ENCODE results near the gene PTTG1IP. TPM values are rescaled to one million over a fixed set of nuclear protein-coding genes. Genes with fewer than 3 reads are reported as not detected.

PTTG1IP gene
- total RNA-seq, 1 experiment from 2014 or later, result 136 TPM

- H3K4me3 Mint-ChIP-seq (ENCODE audit: low read depth, unreplicated experiment), result no peak overlapping the region
- intact Hi-C loops (cut with micrococcal nuclease; ENCODE audit: unreplicated experiment), result no loop called here
- CTCF ChIA-PET, result no interaction called here
- no peak for DNase-seq
- no TSS peak for BruUV-seq (replicated peaks)
- no peak overlapping the region for H3K27ac Mint-ChIP-seq (ENCODE audit: unreplicated experiment)
- H3K4me1 Mint-ChIP-seq (ENCODE audit: low read depth, unreplicated experiment), result no peaks in the 10 kb centered on the region
- no peaks in the 10 kb centered on the region for H3K9me3 Mint-ChIP-seq (ENCODE audit: low read depth, unreplicated experiment)
- no peaks in the 10 kb centered on the region for H3K27me3 Mint-ChIP-seq (ENCODE audit: unreplicated experiment)
- TF ChIP-seq, protein P1, sequence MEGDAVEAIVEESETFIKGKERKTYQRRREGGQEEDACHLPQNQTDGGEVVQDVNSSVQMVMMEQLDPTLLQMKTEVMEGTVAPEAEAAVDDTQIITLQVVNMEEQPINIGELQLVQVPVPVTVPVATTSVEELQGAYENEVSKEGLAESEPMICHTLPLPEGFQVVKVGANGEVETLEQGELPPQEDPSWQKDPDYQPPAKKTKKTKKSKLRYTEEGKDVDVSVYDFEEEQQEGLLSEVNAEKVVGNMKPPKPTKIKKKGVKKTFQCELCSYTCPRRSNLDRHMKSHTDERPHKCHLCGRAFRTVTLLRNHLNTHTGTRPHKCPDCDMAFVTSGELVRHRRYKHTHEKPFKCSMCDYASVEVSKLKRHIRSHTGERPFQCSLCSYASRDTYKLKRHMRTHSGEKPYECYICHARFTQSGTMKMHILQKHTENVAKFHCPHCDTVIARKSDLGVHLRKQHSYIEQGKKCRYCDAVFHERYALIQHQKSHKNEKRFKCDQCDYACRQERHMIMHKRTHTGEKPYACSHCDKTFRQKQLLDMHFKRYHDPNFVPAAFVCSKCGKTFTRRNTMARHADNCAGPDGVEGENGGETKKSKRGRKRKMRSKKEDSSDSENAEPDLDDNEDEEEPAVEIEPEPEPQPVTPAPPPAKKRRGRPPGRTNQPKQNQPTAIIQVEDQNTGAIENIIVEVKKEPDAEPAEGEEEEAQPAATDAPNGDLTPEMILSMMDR (IDR thresholded peaks at IDR 0.05; ENCODE audit: unreplicated experiment), result no peak
- H3K36me3 Mint-ChIP-seq (ENCODE audit: insufficient read depth, unreplicated experiment), result peaks cover 21% of the 10 kb centered on the region
These were observed 59.8 kb downstream of the PTTG1IP start for GRCh38 chr21:44813727-44814126.

DNA sequence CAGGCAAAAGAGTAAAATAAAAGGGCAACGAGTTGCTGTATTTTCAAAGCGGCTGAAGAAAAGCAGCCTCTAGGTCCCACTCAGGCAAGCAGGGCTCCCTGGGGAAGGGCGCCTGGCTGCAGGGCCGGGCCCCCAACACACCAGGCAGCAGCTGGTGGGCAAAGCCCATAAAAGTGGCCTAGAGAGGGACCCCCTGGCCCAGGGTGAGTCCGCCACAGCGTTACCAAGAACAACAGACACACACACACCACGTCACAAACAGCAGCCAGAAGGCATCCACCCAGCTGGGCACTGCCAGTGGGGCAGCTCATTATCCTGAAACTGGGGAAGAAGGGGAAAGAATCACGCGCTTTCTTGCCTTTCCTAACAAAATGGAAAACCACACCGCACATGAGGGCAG lies 60.3 kb downstream of the PTTG1IP start:
- H3K27ac Mint-ChIP-seq (ENCODE audit: unreplicated experiment), result no peak overlapping the region

GRCh38 chr21:44812640-44813039 lies 60.9 kb downstream of the PTTG1IP start:
- H3K27ac Mint-ChIP-seq (ENCODE audit: unreplicated experiment), result no peak overlapping the region
- peaks cover 19% of the 10 kb centered on the region for H3K36me3 Mint-ChIP-seq (ENCODE audit: insufficient read depth, unreplicated experiment)

More for the DNA sequence above, 60.3 kb downstream of the PTTG1IP start:
- no peak for DNase-seq
- Mint-ChIP-seq H3K4me1 (ENCODE audit: low read depth, unreplicated experiment) (no peaks in the 10 kb centered on the region), H3K36me3 (ENCODE audit: insufficient read depth, unreplicated experiment) (peaks cover 21% of the 10 kb centered on the region), H3K27me3 (ENCODE audit: unreplicated experiment) (no peaks in the 10 kb centered on the region), H3K4me3 (ENCODE audit: low read depth, unreplicated experiment) (no peak overlapping the region), H3K9me3 (ENCODE audit: low read depth, unreplicated experiment) (no peaks in the 10 kb centered on the region)
- intact Hi-C loops (cut with micrococcal nuclease; ENCODE audit: unreplicated experiment), result no loop called here
- TF ChIP-seq, protein P1 (IDR thresholded peaks at IDR 0.05; ENCODE audit: unreplicated experiment), result no peak
- CTCF ChIA-PET, result no interaction called here
- no TSS peak for BruUV-seq (replicated peaks)

DNA sequence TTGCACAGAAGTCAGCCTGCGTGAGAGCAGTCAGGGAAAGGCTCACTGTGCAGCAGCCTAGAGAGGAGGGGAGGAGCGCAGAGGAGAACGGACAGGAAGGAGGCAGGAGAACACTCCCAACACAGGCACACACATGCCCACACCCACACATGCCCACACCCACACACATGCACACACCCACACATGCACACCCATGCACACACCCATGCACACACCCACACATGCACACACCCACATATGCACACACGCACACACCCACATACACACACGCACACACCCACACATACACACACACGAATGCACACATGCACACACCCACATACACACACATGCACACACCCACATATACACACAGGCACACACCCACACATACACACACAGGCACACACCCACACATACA lies 62.7 kb downstream of the PTTG1IP start:
- no TSS peak for BruUV-seq (replicated peaks)
- CTCF ChIA-PET, result no interaction called here
- H3K9me3 Mint-ChIP-seq (ENCODE audit: low read depth, unreplicated experiment), result no peaks in the 10 kb centered on the region
- H3K4me3 Mint-ChIP-seq (ENCODE audit: low read depth, unreplicated experiment), result no peak overlapping the region
- TF ChIP-seq, protein P1 (IDR thresholded peaks at IDR 0.05; ENCODE audit: unreplicated experiment), result no peak
- peaks cover 13% of the 10 kb centered on the region for H3K36me3 Mint-ChIP-seq (ENCODE audit: insufficient read depth, unreplicated experiment)
- intact Hi-C loops (cut with micrococcal nuclease; ENCODE audit: unreplicated experiment), result no loop called here
- H3K27me3 Mint-ChIP-seq (ENCODE audit: unreplicated experiment), result no peaks in the 10 kb centered on the region
- no peak overlapping the region for H3K27ac Mint-ChIP-seq (ENCODE audit: unreplicated experiment)
- DNase-seq, result no peak
- no peaks in the 10 kb centered on the region for H3K4me1 Mint-ChIP-seq (ENCODE audit: low read depth, unreplicated experiment)

More at GRCh38 chr21:44812640-44813039, 60.9 kb downstream of the PTTG1IP start:
- Mint-ChIP-seq H3K9me3 (ENCODE audit: low read depth, unreplicated experiment) (no peaks in the 10 kb centered on the region), H3K27me3 (ENCODE audit: unreplicated experiment) (no peaks in the 10 kb centered on the region), H3K4me3 (ENCODE audit: low read depth, unreplicated experiment) (no peak overlapping the region), H3K4me1 (ENCODE audit: low read depth, unreplicated experiment) (no peaks in the 10 kb centered on the region)
- DNase-seq, result no peak
- TF ChIP-seq, protein P1 (IDR thresholded peaks at IDR 0.05; ENCODE audit: unreplicated experiment), result no peak
- CTCF ChIA-PET, result no interaction called here
- BruUV-seq (replicated peaks), result no TSS peak
- intact Hi-C loops (cut with micrococcal nuclease; ENCODE audit: unreplicated experiment), result no loop called here
